HepG2 (cell line): ENCODE results near the gene SNRPD2. TPM values are rescaled to one million over a fixed set of nuclear protein-coding genes. Genes with fewer than 3 reads are reported as not detected.
A peak's percentile ranks its signal among the peaks of the same experiment; 100 is the strongest.

ENCODE experiments used
- ARID5B ChIP-seq: IDR thresholded peaks from 2 replicates; pipeline ENCODE4 v1.4.0; 2020; ENCODE audit warnings: mild to moderate bottlenecking, missing genetic modification reagents
- ATF4 ChIP-seq, 2 experiments: fragments of 450-650 bp in 1 of 2; sonication (generic) in 1 of 2; formaldehyde crosslinking; IDR thresholded peaks; 2 replicates each; pipeline versions ENCODE4 v1.5.0 to v1.8.0; 2020 to 2022; ENCODE audit warnings: mild to moderate bottlenecking in 1 of 2, missing genetic modification reagents in 1 of 2
- CREM ChIP-seq, 2 experiments: sonication (generic) in 1 of 2; formaldehyde crosslinking in 1 of 2; IDR thresholded peaks; 2 replicates each; pipeline versions ENCODE4 v1.4.0 to v1.6.1; 2016 to 2020; ENCODE audit warnings: antibody characterized with exemption in 1 of 2, mild to moderate bottlenecking in 1 of 2, missing genetic modification reagents in 1 of 2
- CTCF ChIP-seq: sonication (generic); formaldehyde crosslinking; IDR thresholded peaks from 2 replicates; pipeline ENCODE4 v1.5.0; 2020; ENCODE audit warnings: mild to moderate bottlenecking, missing genetic modification reagents, moderate library complexity
- HDAC1 ChIP-seq: sonication (generic); formaldehyde crosslinking; IDR thresholded peaks from 2 replicates; pipeline ENCODE4 v1.5.1; 2020; ENCODE audit warnings: mild to moderate bottlenecking, missing genetic modification reagents
- HMG20A ChIP-seq: IDR thresholded peaks from 2 replicates; pipeline ENCODE4 v1.6.1; 2016; ENCODE audit warnings: borderline replicate concordance
- KAT7 ChIP-seq: IDR thresholded peaks from 2 replicates; pipeline ENCODE4 v1.6.1; 2018; ENCODE audit warnings: borderline replicate concordance, missing compliant biosample characterization
- KMT2A ChIP-seq: sonication (generic); formaldehyde crosslinking; IDR thresholded peaks from 2 replicates; pipeline ENCODE4 v1.4.0; 2020; ENCODE audit warnings: missing genetic modification reagents
- SMAD3 ChIP-seq: sonication (generic); formaldehyde crosslinking; IDR thresholded peaks from 2 replicates; pipeline ENCODE4 v1.4.0; 2020; ENCODE audit warnings: missing genetic modification reagents
- SP5 ChIP-seq: IDR thresholded peaks from 2 replicates; pipeline ENCODE4 v1.6.1; 2016; ENCODE audit warnings: low read depth, borderline replicate concordance
- ZBTB21 ChIP-seq: sonication (generic); formaldehyde crosslinking; IDR thresholded peaks from 2 replicates; pipeline ENCODE4 v1.4.0; 2020; ENCODE audit warnings: missing genetic modification reagents
- ZBTB7B ChIP-seq: sonication (generic); formaldehyde crosslinking; IDR thresholded peaks from 2 replicates; pipeline ENCODE4 v1.4.0; 2020; ENCODE audit warnings: missing genetic modification reagents
- ZNF225 ChIP-seq: sonication (generic); formaldehyde crosslinking; IDR thresholded peaks from 2 replicates; pipeline ENCODE4 v1.4.0; 2020; ENCODE audit warnings: mild to moderate bottlenecking, missing genetic modification reagents
- ZNF713 ChIP-seq: sonication (generic); formaldehyde crosslinking; IDR thresholded peaks from 2 replicates; pipeline ENCODE4 v1.4.0; 2020; ENCODE audit warnings: mild to moderate bottlenecking, missing genetic modification reagents
- ZSCAN12 ChIP-seq: sonication (generic); formaldehyde crosslinking; IDR thresholded peaks from 2 replicates; pipeline ENCODE4 v1.9.0; 2021; ENCODE audit warnings: mild to moderate bottlenecking, missing genetic modification reagents
- polyA plus RNA-seq, 8 experiments: library from polyadenylated mRNA; depleted of rRNA in 3 of 8; stranded (reverse) in 7 of 8; unstranded in 1 of 8; fragments of >200 nt; fragmentation: Illumina TruSeq in 4 of 8; extraction: Trizol in 4 of 8; gene quantifications; 2 replicates each; pipeline versions ENCODE4 v1.2.1 to v1.2.3, GENCODE V29; 2011 to 2016; ENCODE audit warnings: low read depth in 4 of 8, missing spikeins in 1 of 8, mixed read lengths in 1 of 8; ENCODE audit not compliant: insufficient read depth in 1 of 8
- total RNA-seq, 5 experiments: library from RNA; depleted of rRNA; stranded (reverse); fragments of >200 nt; fragmentation: Illumina TruSeq; extraction: Trizol; gene quantifications; 2 replicates each; pipeline ENCODE4 v1.2.3, GENCODE V29; 2016; ENCODE audit warnings: low read depth in 1 of 5
- TF ChIP-seq, protein P1 (sequence below): sonication (generic); formaldehyde crosslinking; IDR thresholded peaks from 2 replicates; pipeline ENCODE4 v1.4.0; 2020; ENCODE audit warnings: mild to moderate bottlenecking, missing genetic modification reagents
- TF ChIP-seq, protein P2 (sequence below): sonication (generic); formaldehyde crosslinking; IDR thresholded peaks from 2 replicates; pipeline ENCODE4 v1.4.0; 2020; ENCODE audit warnings: missing genetic modification reagents
- TF ChIP-seq, protein P3 (sequence below): sonication (generic); formaldehyde crosslinking; IDR thresholded peaks from 2 replicates; pipeline ENCODE4 v1.8.0; 2022; ENCODE audit warnings: missing genetic modification reagents, mild to moderate bottlenecking, inconsistent platforms, borderline replicate concordance

SNRPD2 gene
- total and polyA plus RNA-seq, 2 of the 13 experiments (the other 11 are each of a cell fraction or from before 2014, with no cell fraction given): 299 to 485 TPM

DNA sequence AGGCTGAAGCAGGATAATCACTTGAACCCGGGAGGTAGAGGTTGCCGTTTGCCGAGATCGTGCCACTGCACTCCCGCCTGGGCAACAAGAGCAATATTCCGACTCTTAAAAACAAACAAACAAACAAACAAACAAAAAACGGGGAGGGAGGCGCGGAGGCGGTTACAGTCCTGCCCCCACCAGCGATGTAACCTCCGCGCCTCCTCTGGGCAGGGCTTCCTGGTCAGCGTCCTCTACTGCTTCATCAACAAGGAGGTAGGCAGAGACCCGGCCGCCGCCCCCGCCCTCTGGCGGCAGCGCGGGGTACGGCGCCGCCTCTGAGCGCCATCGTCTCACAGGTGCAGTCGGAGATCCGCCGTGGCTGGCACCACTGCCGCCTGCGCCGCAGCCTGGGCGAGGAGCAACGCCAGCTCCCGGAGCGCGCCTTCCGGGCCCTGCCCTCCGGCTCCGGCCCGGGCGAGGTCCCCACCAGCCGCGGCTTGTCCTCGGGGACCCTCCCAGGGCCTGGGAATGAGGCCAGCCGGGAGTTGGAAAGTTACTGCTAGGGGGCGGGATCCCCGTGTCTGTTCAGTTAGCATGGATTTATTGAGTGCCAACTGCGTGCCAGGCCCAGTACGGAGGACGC is 10.2 kb downstream of the SNRPD2 start (continued):
- peak; percentile 66 for TF ChIP-seq ARID5B (CRISPR knock-in tag)
- no peak for TF ChIP-seq SMAD3 (CRISPR knock-in tag)
- 0 out of 2 replicates have a peak, but pooled peaks have one; percentile 18 for TF ChIP-seq ZNF225 (CRISPR knock-in tag)
- TF ChIP-seq HMG20A (CRISPR knock-in tag): no peak
- TF ChIP-seq SP5 (CRISPR knock-in tag): 0 out of 2 replicates have a peak, but pooled peaks have one; percentile 5
- TF ChIP-seq ATF4 (CRISPR knock-in tag; IDR thresholded peaks at IDR 0.05): no peak
- no peak; the same call in 1 of the 2 replicates for TF ChIP-seq KMT2A (CRISPR knock-in tag)
- TF ChIP-seq ZSCAN12 (CRISPR knock-in tag): no peak
- TF ChIP-seq ZBTB7B (CRISPR knock-in tag): 0 out of 2 replicates have a peak, but pooled peaks have one; percentile 19
- peak; percentile 67 for TF ChIP-seq HDAC1
- no peak for TF ChIP-seq ZBTB21 (CRISPR knock-in tag)
- TF ChIP-seq, protein P1, sequence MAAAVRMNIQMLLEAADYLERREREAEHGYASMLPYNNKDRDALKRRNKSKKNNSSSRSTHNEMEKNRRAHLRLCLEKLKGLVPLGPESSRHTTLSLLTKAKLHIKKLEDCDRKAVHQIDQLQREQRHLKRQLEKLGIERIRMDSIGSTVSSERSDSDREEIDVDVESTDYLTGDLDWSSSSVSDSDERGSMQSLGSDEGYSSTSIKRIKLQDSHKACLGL (CRISPR knock-in tag): 0 out of 2 replicates have a peak, but pooled peaks have one; percentile 31
- TF ChIP-seq, protein P2, sequence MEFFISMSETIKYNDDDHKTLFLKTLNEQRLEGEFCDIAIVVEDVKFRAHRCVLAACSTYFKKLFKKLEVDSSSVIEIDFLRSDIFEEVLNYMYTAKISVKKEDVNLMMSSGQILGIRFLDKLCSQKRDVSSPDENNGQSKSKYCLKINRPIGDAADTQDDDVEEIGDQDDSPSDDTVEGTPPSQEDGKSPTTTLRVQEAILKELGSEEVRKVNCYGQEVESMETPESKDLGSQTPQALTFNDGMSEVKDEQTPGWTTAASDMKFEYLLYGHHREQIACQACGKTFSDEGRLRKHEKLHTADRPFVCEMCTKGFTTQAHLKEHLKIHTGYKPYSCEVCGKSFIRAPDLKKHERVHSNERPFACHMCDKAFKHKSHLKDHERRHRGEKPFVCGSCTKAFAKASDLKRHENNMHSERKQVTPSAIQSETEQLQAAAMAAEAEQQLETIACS: no peak
- TF ChIP-seq, protein P3, sequence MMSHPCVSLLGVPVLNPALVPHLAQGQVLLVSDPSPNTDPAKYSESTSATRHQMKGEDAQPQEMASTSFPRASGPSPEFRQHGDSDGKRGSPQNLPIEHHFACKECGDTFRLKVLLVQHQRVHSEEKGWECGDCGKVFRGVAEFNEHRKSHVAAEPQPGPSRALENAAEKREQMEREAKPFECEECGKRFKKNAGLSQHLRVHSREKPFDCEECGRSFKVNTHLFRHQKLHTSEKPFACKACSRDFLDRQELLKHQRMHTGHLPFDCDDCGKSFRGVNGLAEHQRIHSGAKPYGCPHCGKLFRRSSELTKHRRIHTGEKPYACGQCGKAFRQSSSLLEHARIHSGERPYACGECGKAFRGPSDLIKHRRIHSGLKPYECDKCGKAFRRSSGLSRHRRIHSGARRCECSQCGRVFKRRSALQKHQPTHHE (CRISPR knock-in tag): no peak
- TF ChIP-seq CREM (IDR thresholded peaks at IDR 0.05): no peak
- TF ChIP-seq CREM (CRISPR knock-in tag; IDR thresholded peaks at IDR 0.05): no peak
- no peak for TF ChIP-seq KAT7 (CRISPR knock-in tag)
- peak; percentile 94 for TF ChIP-seq CTCF
- 0 out of 2 replicates have a peak, but pooled peaks have one; percentile 53 for TF ChIP-seq ZNF713 (CRISPR knock-in tag)
